K562 (cell line): ENCODE data around the gene SQOR. TPM values are rescaled to one million over a fixed set of nuclear protein-coding genes. Genes with fewer than 3 reads are reported as not detected.

Experiments used
- HLTF ChIP-seq: fragments of 450-650 bp; IDR thresholded peaks from 2 replicates; pipeline ENCODE4 v1.6.1; 2016
- MCM3 ChIP-seq: fragments of 450-650 bp; IDR thresholded peaks from 2 replicates; pipeline ENCODE4 v1.6.1; 2016
- POLR3G ChIP-seq: IDR thresholded peaks from 2 replicates; pipeline ENCODE4 v1.6.1; 2011; ENCODE audit not compliant: insufficient read length, insufficient replicate concordance; ENCODE audit errors: extremely low read depth
- SLC30A9 ChIP-seq: fragments of 250-450 bp; sonication (Bioruptor Pico); IDR thresholded peaks from 2 replicates; pipeline ENCODE4 v1.8.0; 2022; ENCODE audit warnings: mild to moderate bottlenecking, moderate library complexity
- SMC3 ChIP-seq: conservative IDR thresholded peaks from 2 replicates; pipeline ENCODE4 v1.6.1; 2011; ENCODE audit warnings: low read depth, low read length, improper control_type of control experiment; ENCODE audit not compliant: insufficient read depth
- YBX1 ChIP-seq: fragments of 450-650 bp; IDR thresholded peaks from 2 replicates; pipeline ENCODE4 v1.7.1; 2016; ENCODE audit warnings: mild to moderate bottlenecking
- polyA plus RNA-seq, 8 experiments: library from polyadenylated mRNA; depleted of rRNA in 4 of 8; stranded (reverse) in 5 of 8; unstranded in 3 of 8; fragments of >200 nt; fragmentation: Nextera tagmentation in 2 of 8; fragmentation: Illumina TruSeq in 1 of 8; extraction: Ambion mirVana in 2 of 8; extraction: Trizol in 1 of 8; gene quantifications; 2 replicates each; pipeline versions ENCODE4 v1.2.1 to v1.2.3, GENCODE V29; 2011 to 2014; ENCODE audit warnings: inconsistent platforms in 1 of 8, missing spikeins in 1 of 8
- total RNA-seq, 7 experiments: library from RNA; depleted of rRNA in 6 of 7; stranded (reverse); fragments of >200 nt in 6 of 7; fragmentation: Illumina TruSeq in 2 of 7; extraction: Trizol in 2 of 7; gene quantifications; 2 replicates each; pipeline versions ENCODE4 v1.2.1 to v1.2.3, GENCODE V29; 2011 to 2021; ENCODE audit warnings: low replicate concordance in 1 of 7
- TF ChIP-seq, protein P1 (sequence below): fragments of 450-650 bp; IDR thresholded peaks from 2 replicates; pipeline ENCODE4 v1.6.1; 2016; ENCODE audit warnings: mild to moderate bottlenecking, moderate library complexity
- TF ChIP-seq, protein P2 (sequence below), 2 experiments: IDR thresholded peaks; 2 replicates each; pipeline ENCODE4 v1.6.1; 2011; ENCODE audit warnings: borderline replicate concordance in 1 of 2, control low read depth in 1 of 2, low read depth in 1 of 2, low read length in 1 of 2, mild to moderate bottlenecking in 1 of 2, mixed read lengths in 1 of 2, moderate library complexity in 1 of 2; ENCODE audit not compliant: insufficient read depth in 1 of 2, insufficient read length in 1 of 2, poor library complexity in 1 of 2, severe bottlenecking in 1 of 2; ENCODE audit errors: extremely low read depth in 1 of 2
- TF ChIP-seq, protein P3 (sequence below): fragments of 450-650 bp; formaldehyde crosslinking; IDR thresholded peaks from 2 replicates; pipeline ENCODE4 v1.4.0; 2020; ENCODE audit warnings: mild to moderate bottlenecking, moderate library complexity
- TF ChIP-seq, protein P4 (sequence below): fragments of 250-450 bp; sonication (Bioruptor Pico); IDR thresholded peaks from 2 replicates; pipeline ENCODE4 v1.5.0; 2021; ENCODE audit warnings: mild to moderate bottlenecking, moderate library complexity

The SQOR gene
- total and polyA plus RNA-seq, 9 of the 15 experiments (the other 6 are each of a cell fraction or from before 2014, with no cell fraction given) = 0.32 to 1.6 (median 1.1) TPM

DNA sequence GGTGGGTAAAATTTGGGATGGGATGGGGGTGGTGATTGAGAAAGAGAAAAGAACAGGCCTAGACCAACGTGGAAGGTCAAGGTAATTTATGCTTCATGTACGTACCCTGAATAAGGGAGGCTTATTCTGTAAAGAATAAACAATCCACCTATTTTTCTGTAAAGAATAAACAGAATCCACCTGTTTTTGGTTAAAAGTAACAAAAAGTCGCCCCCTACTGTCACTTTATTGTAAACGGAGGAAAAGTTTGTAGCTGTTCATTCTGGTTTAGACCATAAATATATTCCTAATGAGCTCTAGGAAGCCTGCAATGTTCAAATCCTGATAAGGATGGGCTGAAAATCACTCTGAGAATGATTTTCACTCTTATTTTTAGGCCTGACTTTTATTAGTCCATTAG lies 23.5 kb upstream of the SQOR start (continued):
- TF ChIP-seq, protein P1, sequence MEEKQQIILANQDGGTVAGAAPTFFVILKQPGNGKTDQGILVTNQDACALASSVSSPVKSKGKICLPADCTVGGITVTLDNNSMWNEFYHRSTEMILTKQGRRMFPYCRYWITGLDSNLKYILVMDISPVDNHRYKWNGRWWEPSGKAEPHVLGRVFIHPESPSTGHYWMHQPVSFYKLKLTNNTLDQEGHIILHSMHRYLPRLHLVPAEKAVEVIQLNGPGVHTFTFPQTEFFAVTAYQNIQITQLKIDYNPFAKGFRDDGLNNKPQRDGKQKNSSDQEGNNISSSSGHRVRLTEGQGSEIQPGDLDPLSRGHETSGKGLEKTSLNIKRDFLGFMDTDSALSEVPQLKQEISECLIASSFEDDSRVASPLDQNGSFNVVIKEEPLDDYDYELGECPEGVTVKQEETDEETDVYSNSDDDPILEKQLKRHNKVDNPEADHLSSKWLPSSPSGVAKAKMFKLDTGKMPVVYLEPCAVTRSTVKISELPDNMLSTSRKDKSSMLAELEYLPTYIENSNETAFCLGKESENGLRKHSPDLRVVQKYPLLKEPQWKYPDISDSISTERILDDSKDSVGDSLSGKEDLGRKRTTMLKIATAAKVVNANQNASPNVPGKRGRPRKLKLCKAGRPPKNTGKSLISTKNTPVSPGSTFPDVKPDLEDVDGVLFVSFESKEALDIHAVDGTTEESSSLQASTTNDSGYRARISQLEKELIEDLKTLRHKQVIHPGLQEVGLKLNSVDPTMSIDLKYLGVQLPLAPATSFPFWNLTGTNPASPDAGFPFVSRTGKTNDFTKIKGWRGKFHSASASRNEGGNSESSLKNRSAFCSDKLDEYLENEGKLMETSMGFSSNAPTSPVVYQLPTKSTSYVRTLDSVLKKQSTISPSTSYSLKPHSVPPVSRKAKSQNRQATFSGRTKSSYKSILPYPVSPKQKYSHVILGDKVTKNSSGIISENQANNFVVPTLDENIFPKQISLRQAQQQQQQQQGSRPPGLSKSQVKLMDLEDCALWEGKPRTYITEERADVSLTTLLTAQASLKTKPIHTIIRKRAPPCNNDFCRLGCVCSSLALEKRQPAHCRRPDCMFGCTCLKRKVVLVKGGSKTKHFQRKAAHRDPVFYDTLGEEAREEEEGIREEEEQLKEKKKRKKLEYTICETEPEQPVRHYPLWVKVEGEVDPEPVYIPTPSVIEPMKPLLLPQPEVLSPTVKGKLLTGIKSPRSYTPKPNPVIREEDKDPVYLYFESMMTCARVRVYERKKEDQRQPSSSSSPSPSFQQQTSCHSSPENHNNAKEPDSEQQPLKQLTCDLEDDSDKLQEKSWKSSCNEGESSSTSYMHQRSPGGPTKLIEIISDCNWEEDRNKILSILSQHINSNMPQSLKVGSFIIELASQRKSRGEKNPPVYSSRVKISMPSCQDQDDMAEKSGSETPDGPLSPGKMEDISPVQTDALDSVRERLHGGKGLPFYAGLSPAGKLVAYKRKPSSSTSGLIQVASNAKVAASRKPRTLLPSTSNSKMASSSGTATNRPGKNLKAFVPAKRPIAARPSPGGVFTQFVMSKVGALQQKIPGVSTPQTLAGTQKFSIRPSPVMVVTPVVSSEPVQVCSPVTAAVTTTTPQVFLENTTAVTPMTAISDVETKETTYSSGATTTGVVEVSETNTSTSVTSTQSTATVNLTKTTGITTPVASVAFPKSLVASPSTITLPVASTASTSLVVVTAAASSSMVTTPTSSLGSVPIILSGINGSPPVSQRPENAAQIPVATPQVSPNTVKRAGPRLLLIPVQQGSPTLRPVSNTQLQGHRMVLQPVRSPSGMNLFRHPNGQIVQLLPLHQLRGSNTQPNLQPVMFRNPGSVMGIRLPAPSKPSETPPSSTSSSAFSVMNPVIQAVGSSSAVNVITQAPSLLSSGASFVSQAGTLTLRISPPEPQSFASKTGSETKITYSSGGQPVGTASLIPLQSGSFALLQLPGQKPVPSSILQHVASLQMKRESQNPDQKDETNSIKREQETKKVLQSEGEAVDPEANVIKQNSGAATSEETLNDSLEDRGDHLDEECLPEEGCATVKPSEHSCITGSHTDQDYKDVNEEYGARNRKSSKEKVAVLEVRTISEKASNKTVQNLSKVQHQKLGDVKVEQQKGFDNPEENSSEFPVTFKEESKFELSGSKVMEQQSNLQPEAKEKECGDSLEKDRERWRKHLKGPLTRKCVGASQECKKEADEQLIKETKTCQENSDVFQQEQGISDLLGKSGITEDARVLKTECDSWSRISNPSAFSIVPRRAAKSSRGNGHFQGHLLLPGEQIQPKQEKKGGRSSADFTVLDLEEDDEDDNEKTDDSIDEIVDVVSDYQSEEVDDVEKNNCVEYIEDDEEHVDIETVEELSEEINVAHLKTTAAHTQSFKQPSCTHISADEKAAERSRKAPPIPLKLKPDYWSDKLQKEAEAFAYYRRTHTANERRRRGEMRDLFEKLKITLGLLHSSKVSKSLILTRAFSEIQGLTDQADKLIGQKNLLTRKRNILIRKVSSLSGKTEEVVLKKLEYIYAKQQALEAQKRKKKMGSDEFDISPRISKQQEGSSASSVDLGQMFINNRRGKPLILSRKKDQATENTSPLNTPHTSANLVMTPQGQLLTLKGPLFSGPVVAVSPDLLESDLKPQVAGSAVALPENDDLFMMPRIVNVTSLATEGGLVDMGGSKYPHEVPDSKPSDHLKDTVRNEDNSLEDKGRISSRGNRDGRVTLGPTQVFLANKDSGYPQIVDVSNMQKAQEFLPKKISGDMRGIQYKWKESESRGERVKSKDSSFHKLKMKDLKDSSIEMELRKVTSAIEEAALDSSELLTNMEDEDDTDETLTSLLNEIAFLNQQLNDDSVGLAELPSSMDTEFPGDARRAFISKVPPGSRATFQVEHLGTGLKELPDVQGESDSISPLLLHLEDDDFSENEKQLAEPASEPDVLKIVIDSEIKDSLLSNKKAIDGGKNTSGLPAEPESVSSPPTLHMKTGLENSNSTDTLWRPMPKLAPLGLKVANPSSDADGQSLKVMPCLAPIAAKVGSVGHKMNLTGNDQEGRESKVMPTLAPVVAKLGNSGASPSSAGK = no peak
- no peak for TF ChIP-seq MCM3
- no peak for TF ChIP-seq YBX1
- TF ChIP-seq, protein P2, sequence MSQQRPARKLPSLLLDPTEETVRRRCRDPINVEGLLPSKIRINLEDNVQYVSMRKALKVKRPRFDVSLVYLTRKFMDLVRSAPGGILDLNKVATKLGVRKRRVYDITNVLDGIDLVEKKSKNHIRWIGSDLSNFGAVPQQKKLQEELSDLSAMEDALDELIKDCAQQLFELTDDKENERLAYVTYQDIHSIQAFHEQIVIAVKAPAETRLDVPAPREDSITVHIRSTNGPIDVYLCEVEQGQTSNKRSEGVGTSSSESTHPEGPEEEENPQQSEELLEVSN (IDR thresholded peaks at IDR 0.05; ENCODE audit: borderline replicate concordance in 1 of 2, extremely low read depth in 1 of 2, insufficient read depth in 1 of 2, insufficient read length in 1 of 2, low read depth in 1 of 2, low read length in 1 of 2, poor library complexity in 1 of 2, severe bottlenecking in 1 of 2) = no peak
- TF ChIP-seq POLR3G = no peak
- TF ChIP-seq SLC30A9 (CRISPR knock-in tag) = no peak
- TF ChIP-seq, protein P3, sequence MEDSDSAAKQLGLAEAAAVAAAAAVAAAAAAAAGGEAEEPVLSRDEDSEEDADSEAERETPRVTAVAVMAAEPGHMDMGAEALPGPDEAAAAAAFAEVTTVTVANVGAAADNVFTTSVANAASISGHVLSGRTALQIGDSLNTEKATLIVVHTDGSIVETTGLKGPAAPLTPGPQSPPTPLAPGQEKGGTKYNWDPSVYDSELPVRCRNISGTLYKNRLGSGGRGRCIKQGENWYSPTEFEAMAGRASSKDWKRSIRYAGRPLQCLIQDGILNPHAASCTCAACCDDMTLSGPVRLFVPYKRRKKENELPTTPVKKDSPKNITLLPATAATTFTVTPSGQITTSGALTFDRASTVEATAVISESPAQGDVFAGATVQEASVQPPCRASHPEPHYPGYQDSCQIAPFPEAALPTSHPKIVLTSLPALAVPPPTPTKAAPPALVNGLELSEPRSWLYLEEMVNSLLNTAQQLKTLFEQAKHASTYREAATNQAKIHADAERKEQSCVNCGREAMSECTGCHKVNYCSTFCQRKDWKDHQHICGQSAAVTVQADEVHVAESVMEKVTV = peak; percentile 61
- TF ChIP-seq HLTF = no peak
- 0 out of 2 replicates have a peak, but pooled peaks have one; percentile 35 for TF ChIP-seq SMC3
- TF ChIP-seq, protein P4, sequence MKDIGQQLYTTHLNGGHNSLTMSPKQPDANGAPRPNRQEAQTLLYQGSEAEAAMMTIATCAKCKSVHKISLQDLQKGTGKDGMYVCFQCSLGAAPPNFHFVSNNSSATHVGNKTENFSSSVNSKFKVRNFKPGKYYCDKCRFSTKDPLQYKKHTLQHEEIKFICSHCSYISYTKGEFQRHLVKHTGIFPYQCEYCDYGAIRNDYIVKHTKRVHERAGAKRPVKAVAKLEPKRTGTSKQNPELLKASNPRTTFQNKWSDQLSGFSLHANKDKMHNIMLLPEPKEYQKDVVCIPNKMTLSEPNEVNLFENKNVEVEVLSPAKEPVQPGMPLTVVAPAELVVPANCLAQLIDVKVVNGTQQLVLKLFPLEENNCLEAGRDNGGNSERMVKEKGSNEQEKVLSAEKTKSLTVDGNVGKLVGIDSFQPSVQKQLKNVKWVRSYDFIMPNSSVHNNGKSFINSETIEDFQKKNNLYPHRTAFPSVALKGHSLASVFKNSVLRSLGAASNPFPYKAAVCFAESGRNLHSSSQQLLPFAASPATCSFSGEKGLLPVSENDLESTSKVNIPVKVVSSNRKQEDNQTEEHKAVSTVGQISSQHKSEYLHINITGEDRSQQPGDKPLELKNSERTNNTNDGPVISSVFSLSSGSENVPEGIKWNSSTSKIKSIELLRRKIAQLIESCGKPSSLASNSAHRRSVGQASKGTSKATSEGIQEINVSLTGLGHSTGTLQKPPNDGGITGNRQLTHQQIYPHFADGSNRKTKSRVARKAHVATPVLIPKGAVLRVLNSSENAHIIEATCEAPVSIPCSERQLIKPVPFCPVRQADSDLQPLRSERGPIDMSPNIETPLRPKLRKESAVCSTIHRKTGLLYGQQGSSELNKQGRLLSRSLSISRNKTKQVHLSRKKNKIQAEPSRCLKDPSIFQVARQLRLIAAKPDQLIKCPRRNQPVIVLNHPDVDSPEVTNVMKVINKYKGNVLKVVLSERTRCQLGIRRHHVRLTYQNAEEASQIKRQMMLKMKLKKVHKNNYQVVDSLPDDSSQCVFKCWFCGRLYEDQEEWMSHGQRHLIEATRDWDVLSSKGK = no peak
